B cell (primary cell): ENCODE data around the gene APBB3. TPM values are rescaled to one million over a fixed set of nuclear protein-coding genes. Genes with fewer than 3 reads are reported as not detected.

ENCODE experiments used
- ATAC-seq: fragments of 200-7000 bp; cut with Tn5 transposase; one replicate; pipeline ENCODE4 v1.10.0; 2021; ENCODE audit warnings: low read depth, mild to moderate bottlenecking, moderate number of reproducible peaks, moderate library complexity
- CTCF ChIA-PET: fragments of 350-600 bp; sonication (Branson Sonifier 250); formaldehyde crosslinking; loops from one replicate; lab custom pipeline; 2021; ENCODE audit warnings: antibody characterized with exemption, inconsistent platforms; lab: Charles Lee
- POLR2A ChIA-PET: fragments of 350-600 bp; sonication (Branson Sonifier 250); formaldehyde crosslinking; loops from one replicate; lab custom pipeline; 2021; ENCODE audit warnings: antibody characterized with exemption; lab: Charles Lee
- DNase-seq: peaks from one replicate; pipeline ENCODE4 v3.0.0; 2013
- H2AFZ ChIP-seq: 2 replicates; pipeline ENCODE4 v1.6.1; 2012; ENCODE audit warnings: mild to moderate bottlenecking, low read depth, low read length; ENCODE audit not compliant: insufficient read depth, poor library complexity, severe bottlenecking
- H3K27ac ChIP-seq, 2 donors: 1 replicate in 1 of 2; 2 replicates in 1 of 2; pipeline ENCODE4 v1.5.1; 2012 to 2013; ENCODE audit warnings: low read length in 2 of 2, mild to moderate bottlenecking in 2 of 2, moderate library complexity in 1 of 2
- H3K27me3 ChIP-seq, 4 experiments: fragments of 200-600 bp in 1 of 4; sonication (generic) in 1 of 4; replicated peaks in 1 of 4; 1 replicate in 2 of 4; 2 replicates in 2 of 4; pipeline versions ENCODE4 v1.6.1 to v1.7.0; 2013 to 2016; ENCODE audit warnings: low read length in 3 of 4, mild to moderate bottlenecking in 2 of 4, mixed read lengths in 1 of 4, moderate library complexity in 1 of 4; ENCODE audit not compliant: insufficient read depth in 4 of 4, control insufficient read depth in 3 of 4; ENCODE audit errors: control extremely low read depth in 1 of 4
- H3K36me3 ChIP-seq, 2 experiments: replicated peaks in 1 of 2; 1 replicate in 1 of 2; 2 replicates in 1 of 2; pipeline versions ENCODE4 v1.6.1 to v1.7.1; 2013; ENCODE audit warnings: low read length in 1 of 2; ENCODE audit not compliant: insufficient read depth in 2 of 2, control insufficient read depth in 1 of 2; ENCODE audit errors: control extremely low read depth in 1 of 2, extremely low read depth in 1 of 2
- H3K4me1 ChIP-seq, 2 donors: fragments of 200-600 bp in 1 of 2; sonication (generic) in 1 of 2; 1 replicate in 1 of 2; 2 replicates in 1 of 2; pipeline versions ENCODE4 v1.5.1 to v1.6.1; 2013 to 2017; ENCODE audit warnings: low read length in 2 of 2; ENCODE audit not compliant: control insufficient read depth in 2 of 2, insufficient read depth in 2 of 2
- H3K4me2 ChIP-seq: replicated peaks from 2 replicates; pipeline ENCODE3; 2012; ENCODE audit warnings: mild to moderate bottlenecking, low read depth, low read length; ENCODE audit not compliant: poor library complexity, severe bottlenecking
- H3K4me3 ChIP-seq, 5 experiments: fragments of 200-600 bp in 1 of 5; sonication (generic) in 1 of 5; 1 replicate in 3 of 5; 2 replicates in 2 of 5; pipeline versions ENCODE4 v1.5.1 to v1.7.0; 2011 to 2016; ENCODE audit warnings: low read length in 4 of 5, mild to moderate bottlenecking in 4 of 5, low read depth in 2 of 5, control low read depth in 1 of 5, moderate library complexity in 1 of 5; ENCODE audit not compliant: insufficient read depth in 1 of 5; ENCODE audit errors: control extremely low read depth in 1 of 5, extremely low read depth in 1 of 5
- H3K79me2 ChIP-seq: fragments of 200-600 bp; sonication (generic); one replicate; pipeline ENCODE4 v1.6.0; 2016; ENCODE audit warnings: low read length; ENCODE audit not compliant: control insufficient read depth, insufficient read depth
- H3K9ac ChIP-seq: fragments of 200-600 bp; sonication (generic); 2 replicates; pipeline ENCODE4 v1.6.1; 2017; ENCODE audit warnings: mild to moderate bottlenecking, low read length, moderate library complexity
- H3K9me3 ChIP-seq, 3 donors: one replicate each; pipeline versions ENCODE4 v1.6.1 to v1.7.1; 2013; ENCODE audit warnings: low read length in 2 of 3; ENCODE audit not compliant: control insufficient read depth in 2 of 3, insufficient read depth in 1 of 3; ENCODE audit errors: control extremely low read depth in 1 of 3
- H4K20me1 ChIP-seq: 2 replicates; pipeline ENCODE4 v1.6.0; 2012; ENCODE audit warnings: mild to moderate bottlenecking, low read length; ENCODE audit not compliant: insufficient read depth, control insufficient read depth, poor library complexity, severe bottlenecking
- H3K27ac Mint-ChIP-seq: one replicate; pipeline ENCODE4 v1.8.0; 2021; ENCODE audit warnings: mixed read lengths
- H3K27me3 Mint-ChIP-seq: one replicate; pipeline ENCODE4 v1.8.0; 2021; ENCODE audit warnings: mixed read lengths
- H3K4me1 Mint-ChIP-seq: one replicate; pipeline ENCODE4 v1.8.0; 2021; ENCODE audit warnings: mixed read lengths
- H3K4me3 Mint-ChIP-seq: one replicate; pipeline ENCODE4 v1.8.0; 2021; ENCODE audit warnings: mixed read lengths
- H3K9me3 Mint-ChIP-seq: one replicate; pipeline ENCODE4 v1.8.0; 2022; ENCODE audit warnings: mixed read lengths; ENCODE audit not compliant: insufficient read depth
- EZH2 ChIP-seq: IDR thresholded peaks from 2 replicates; pipeline ENCODE4 v1.6.1; 2012; ENCODE audit warnings: borderline replicate concordance, low read depth, mild to moderate bottlenecking, moderate library complexity, low read length; ENCODE audit not compliant: insufficient read depth, poor library complexity, severe bottlenecking
- WGBS: methylation state at CpG from one replicate; pipeline ENCODE4 v1.1.5; 2013; ENCODE audit warnings: missing lambda C conversion rate; ENCODE audit not compliant: insufficient coverage; 5-methylcytosine and 5-hydroxymethylcytosine counted together
- intact Hi-C: fragments of 100-400 bp; cut with micrococcal nuclease; formaldehyde crosslinking; loops from one replicate; pipeline ENCODE4 v1.10.0; 2022
- polyA plus RNA-seq: library from polyadenylated mRNA; depleted of rRNA; stranded (reverse); fragments of >200 nt; gene quantifications from 2 replicates; pipeline ENCODE4 v1.2.3, GENCODE V29; 2012
- total RNA-seq, 2 donors: library from RNA; stranded (reverse); fragments of 120-200 nt in 1 of 2; gene quantifications; 1 replicate in 1 of 2; 2 replicates in 1 of 2; pipeline versions ENCODE4 v1.2.3 to v1.2.4, GENCODE V29; 2013 to 2022
- TF ChIP-seq, protein P1 (sequence below): fragments of 200-600 bp; IDR thresholded peaks from one replicate; pipeline ENCODE4 v1.8.0; 2022; ENCODE audit warnings: antibody characterized with exemption, mild to moderate bottlenecking

The APBB3 gene
- total and polyA plus RNA-seq, 2 donors (not counting 1 experiment from before 2014, with no cell fraction given): 73.9 to 126 TPM

DNA sequence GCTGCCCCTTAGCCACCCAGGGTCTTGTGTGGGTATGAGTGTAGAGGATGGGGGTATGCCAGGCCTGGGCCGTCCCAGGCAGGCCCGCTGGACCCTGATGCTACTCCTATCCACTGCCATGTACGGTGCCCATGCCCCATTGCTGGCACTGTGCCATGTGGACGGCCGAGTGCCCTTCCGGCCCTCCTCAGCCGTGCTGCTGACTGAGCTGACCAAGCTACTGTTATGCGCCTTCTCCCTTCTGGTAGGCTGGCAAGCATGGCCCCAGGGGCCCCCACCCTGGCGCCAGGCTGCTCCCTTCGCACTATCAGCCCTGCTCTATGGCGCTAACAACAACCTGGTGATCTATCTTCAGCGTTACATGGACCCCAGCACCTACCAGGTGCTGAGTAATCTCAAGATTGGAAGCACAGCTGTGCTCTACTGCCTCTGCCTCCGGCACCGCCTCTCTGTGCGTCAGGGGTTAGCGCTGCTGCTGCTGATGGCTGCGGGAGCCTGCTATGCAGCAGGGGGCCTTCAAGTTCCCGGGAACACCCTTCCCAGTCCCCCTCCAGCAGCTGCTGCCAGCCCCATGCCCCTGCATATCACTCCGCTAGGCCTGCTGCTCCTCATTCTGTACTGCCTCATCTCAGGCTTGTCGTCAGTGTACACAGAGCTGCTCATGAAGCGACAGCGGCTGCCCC lies 2.9 kb upstream of the APBB3 start:
- no peaks in the 10 kb centered on the region for H4K20me1 ChIP-seq
- H3K9ac ChIP-seq: no peak overlapping the region
- H2AFZ ChIP-seq: no peak overlapping the region
- CTCF ChIA-PET: interaction anchor here (1.2 to 4.6 kb wide), 2 partner anchors 14 to 19 kb away, joined by 7 to 18 read pairs; partner anchors contain the start of gene EIF4EBP3
- POLR2A ChIA-PET: interaction anchor here (1.4 kb wide), 1 partner anchor 20 kb away, joined by 4 read pairs; the partner anchor contains the start of gene EIF4EBP3
- Mint-ChIP-seq H3K27ac (peak overlapping the region; percentile 53), H3K27me3 (no peaks in the 10 kb centered on the region), H3K4me1 (peaks cover 58% of the 10 kb centered on the region), H3K4me3 (no peak overlapping the region), H3K9me3 (no peaks in the 10 kb centered on the region)
- no peak overlapping the region for H3K4me3 ChIP-seq
- no peak overlapping the region for H3K4me2 ChIP-seq
- intact Hi-C loops: loop anchor here (10.0 kb wide), 2 partner anchors 262 to 758 kb away; partner anchors contain the start of genes PFDN1 and TAF7
- peaks cover 0 to 21% of the 10 kb centered on the region in 2 experiments for H3K36me3 ChIP-seq
- WGBS: 94% methylated on average over 22 of the region's 22 CpGs
- H3K9me3 ChIP-seq: no peaks in the 10 kb centered on the region
- TF ChIP-seq, protein P1, sequence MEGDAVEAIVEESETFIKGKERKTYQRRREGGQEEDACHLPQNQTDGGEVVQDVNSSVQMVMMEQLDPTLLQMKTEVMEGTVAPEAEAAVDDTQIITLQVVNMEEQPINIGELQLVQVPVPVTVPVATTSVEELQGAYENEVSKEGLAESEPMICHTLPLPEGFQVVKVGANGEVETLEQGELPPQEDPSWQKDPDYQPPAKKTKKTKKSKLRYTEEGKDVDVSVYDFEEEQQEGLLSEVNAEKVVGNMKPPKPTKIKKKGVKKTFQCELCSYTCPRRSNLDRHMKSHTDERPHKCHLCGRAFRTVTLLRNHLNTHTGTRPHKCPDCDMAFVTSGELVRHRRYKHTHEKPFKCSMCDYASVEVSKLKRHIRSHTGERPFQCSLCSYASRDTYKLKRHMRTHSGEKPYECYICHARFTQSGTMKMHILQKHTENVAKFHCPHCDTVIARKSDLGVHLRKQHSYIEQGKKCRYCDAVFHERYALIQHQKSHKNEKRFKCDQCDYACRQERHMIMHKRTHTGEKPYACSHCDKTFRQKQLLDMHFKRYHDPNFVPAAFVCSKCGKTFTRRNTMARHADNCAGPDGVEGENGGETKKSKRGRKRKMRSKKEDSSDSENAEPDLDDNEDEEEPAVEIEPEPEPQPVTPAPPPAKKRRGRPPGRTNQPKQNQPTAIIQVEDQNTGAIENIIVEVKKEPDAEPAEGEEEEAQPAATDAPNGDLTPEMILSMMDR: no peak
- no peak for TF ChIP-seq EZH2
- DNase-seq (no peak), ATAC-seq (no peak)
- peaks cover 23% of the 10 kb centered on the region for H3K79me2 ChIP-seq
- no peaks in the 10 kb centered on the region for H3K27me3 ChIP-seq
- peaks cover 33 to 46% of the 10 kb centered on the region in 2 donors for H3K4me1 ChIP-seq
- no peak overlapping the region for H3K27ac ChIP-seq

DNA sequence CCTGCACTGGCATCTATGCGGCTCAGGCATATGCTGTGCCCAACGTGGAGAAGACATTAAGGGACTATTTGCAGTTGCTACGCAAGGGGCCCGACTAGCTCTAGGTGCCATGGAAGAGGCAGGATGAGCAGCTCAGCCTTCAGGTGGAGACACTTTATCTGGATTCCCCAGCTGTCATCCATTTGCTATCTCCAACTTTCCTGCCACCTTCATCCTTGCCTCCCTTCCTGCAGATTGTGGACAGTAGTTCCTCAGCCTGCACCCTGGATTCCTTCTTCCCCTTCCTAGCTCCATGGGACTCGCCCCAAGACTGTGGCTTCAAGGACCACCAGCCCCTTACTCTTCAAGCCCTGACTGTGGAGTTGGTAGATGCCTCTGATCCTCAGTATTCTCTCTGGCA lies 2.3 kb upstream of the APBB3 start:
- no peak for ATAC-seq
- Histone ChIP-seq H3K79me2 (peaks cover 24% of the 10 kb centered on the region), H3K4me2 (no peak overlapping the region), H3K9ac (no peak overlapping the region), H2AFZ (no peak overlapping the region), H3K27ac (no peak overlapping the region), H3K36me3 (peaks cover 0 to 21% of the 10 kb centered on the region in 2 experiments), H3K4me3 (no peak overlapping the region), H4K20me1 (no peaks in the 10 kb centered on the region), H3K9me3 (no peaks in the 10 kb centered on the region), H3K4me1 (peaks cover 33 to 46% of the 10 kb centered on the region in 2 donors), H3K27me3 (no peaks in the 10 kb centered on the region)
- POLR2A ChIA-PET: interaction anchor here (1.4 kb wide), 1 partner anchor 19 kb away, joined by 4 read pairs; the partner anchor contains the start of gene EIF4EBP3
- CTCF ChIA-PET: interaction anchor here (1.2 to 4.6 kb wide), 2 partner anchors 14 to 19 kb away, joined by 7 to 18 read pairs; partner anchors contain the start of gene EIF4EBP3
- Mint-ChIP-seq H3K4me1 (peaks cover 58% of the 10 kb centered on the region), H3K27ac (no peak overlapping the region), H3K27me3 (no peaks in the 10 kb centered on the region), H3K4me3 (no peak overlapping the region), H3K9me3 (no peaks in the 10 kb centered on the region)
- WGBS: 100% methylated on average over 4 of the region's 5 CpGs
- no peak for DNase-seq
- TF ChIP-seq, protein P1: no peak
- TF ChIP-seq EZH2: no peak
- intact Hi-C loops: loop anchor here (10.0 kb wide), 2 partner anchors 262 to 758 kb away; partner anchors contain the start of genes PFDN1 and TAF7
